Neural cell (in vitro differentiated cells): ENCODE measurements around the gene SLC6A6. TPM values are rescaled to one million over a fixed set of nuclear protein-coding genes. Genes with fewer than 3 reads are reported as not detected.

ENCODE experiments used
- H2AFZ ChIP-seq: fragments of 200-600, 300-800 bp; sonication (generic), shearing (Covaris generic); 2 replicates; pipeline ENCODE4 v1.6.0; 2014; ENCODE audit warnings: low read depth, mild to moderate bottlenecking, antibody characterized with exemption, low read length, moderate library complexity
- H3F3A ChIP-seq: fragments of 200-600 bp; shearing (Covaris generic); 2 replicates; pipeline ENCODE4 v1.6.1; 2016; ENCODE audit warnings: mild to moderate bottlenecking, moderate library complexity, mixed read lengths, antibody characterized with exemption, low read length; ENCODE audit not compliant: insufficient read depth, poor library complexity, severe bottlenecking
- H3K27ac ChIP-seq: fragments of 200-600, 300-800 bp; sonication (generic), shearing (Covaris generic); 2 replicates; pipeline ENCODE4 v1.5.1; 2014; ENCODE audit warnings: mild to moderate bottlenecking, low read length, moderate library complexity
- H3K27me3 ChIP-seq: fragments of 300-800, 200-600 bp; sonication (generic), shearing (Covaris generic); 2 replicates; pipeline ENCODE4 v1.6.0; 2014; ENCODE audit warnings: mild to moderate bottlenecking, low read depth, low read length, moderate library complexity; ENCODE audit not compliant: insufficient read depth
- H3K36me3 ChIP-seq: fragments of 300-800, 200-600 bp; sonication (generic), shearing (Covaris generic); 2 replicates; pipeline ENCODE4 v1.5.1; 2014; ENCODE audit warnings: mild to moderate bottlenecking, antibody characterized with exemption, low read length, moderate library complexity; ENCODE audit not compliant: insufficient read depth
- H3K4me2 ChIP-seq: fragments of 300-800, 200-600 bp; sonication (generic), shearing (Covaris generic); 2 replicates; pipeline ENCODE4 v1.6.0; 2014; ENCODE audit warnings: mild to moderate bottlenecking, low read length
- H3K4me3 ChIP-seq: fragments of 300-800, 200-600 bp; sonication (generic), shearing (Covaris generic); 2 replicates; pipeline ENCODE4 v1.5.1; 2014; ENCODE audit warnings: mild to moderate bottlenecking, low read length, moderate library complexity
- H3K79me2 ChIP-seq: fragments of 200-600 bp; shearing (Covaris generic); replicated peaks from 2 replicates; pipeline ENCODE4 v1.6.0; 2014; ENCODE audit warnings: mild to moderate bottlenecking, low read length, moderate library complexity; ENCODE audit not compliant: insufficient read depth
- H3K9ac ChIP-seq: fragments of 300-800, 200-600 bp; sonication (generic), shearing (Covaris generic); 2 replicates; pipeline ENCODE4 v1.6.1; 2016; ENCODE audit warnings: mild to moderate bottlenecking, low read length, mixed read lengths
- H3K9me2 ChIP-seq: fragments of 200-600 bp; shearing (Covaris generic); 2 replicates; pipeline ENCODE4 v1.6.1; 2016; ENCODE audit warnings: mild to moderate bottlenecking, low read length, mixed read lengths; ENCODE audit not compliant: insufficient read depth
- H3K9me3 ChIP-seq: fragments of 200-600, 300-800 bp; sonication (generic), shearing (Covaris generic); 2 replicates; pipeline ENCODE4 v1.6.1; 2016; ENCODE audit warnings: mild to moderate bottlenecking, mixed run types, low read length, moderate library complexity, mixed read lengths
- H4K20me1 ChIP-seq: fragments of 200-600 bp; shearing (Covaris generic); 2 replicates; pipeline ENCODE4 v1.6.1; 2016; ENCODE audit warnings: mild to moderate bottlenecking, mixed run types; ENCODE audit not compliant: insufficient read depth
- CTCF ChIP-seq: fragments of 450-650 bp; IDR thresholded peaks from 2 replicates; pipeline ENCODE4 v1.5.1; 2014; ENCODE audit warnings: antibody characterized with exemption, mild to moderate bottlenecking, moderate library complexity; ENCODE audit not compliant: poor library complexity, severe bottlenecking
- EZH2 ChIP-seq: fragments of 200-600, 300-800 bp; shearing (Covaris generic), sonication (generic); IDR thresholded peaks from 2 replicates; pipeline ENCODE4 v1.6.1; 2014; ENCODE audit warnings: antibody characterized with exemption, low read length, borderline replicate concordance, mild to moderate bottlenecking; ENCODE audit not compliant: insufficient read depth, poor library complexity, severe bottlenecking
- MXI1 ChIP-seq: fragments of 450-650 bp; conservative IDR thresholded peaks from 2 replicates; pipeline ENCODE4 v1.6.1; 2014; ENCODE audit warnings: antibody characterized with exemption, mild to moderate bottlenecking; ENCODE audit not compliant: poor library complexity, severe bottlenecking
- POLR2AphosphoS5 ChIP-seq: IDR thresholded peaks from 2 replicates; pipeline ENCODE4 v1.6.1; 2012
- RAD21 ChIP-seq: fragments of 450-650 bp; conservative IDR thresholded peaks from 2 replicates; pipeline ENCODE4 v1.6.1; 2014; ENCODE audit warnings: antibody characterized with exemption, mild to moderate bottlenecking, moderate library complexity
- REST ChIP-seq: IDR thresholded peaks from 2 replicates; pipeline ENCODE4 v1.6.1; 2012; ENCODE audit warnings: borderline replicate concordance
- SMC3 ChIP-seq: fragments of 450-650 bp; conservative IDR thresholded peaks from 2 replicates; pipeline ENCODE4 v1.6.1; 2014; ENCODE audit warnings: antibody characterized with exemption, mild to moderate bottlenecking, moderate library complexity; ENCODE audit not compliant: poor library complexity
- TAF1 ChIP-seq: IDR thresholded peaks from 2 replicates; pipeline ENCODE4 v1.6.1; 2012; ENCODE audit warnings: low read depth
- polyA plus RNA-seq: library from polyadenylated mRNA; depleted of rRNA; stranded (reverse); fragments of >200 nt; gene quantifications from 2 replicates; pipeline ENCODE4 v1.2.3, GENCODE V29; 2014

Gene SLC6A6
- polyA plus RNA-seq, 1 donor from 2014 or later: 15.9 TPM

GRCh38 chr3:14376348-14377043 is 25.9 kb upstream of the SLC6A6 start:
- Histone ChIP-seq H3K79me2 (no peaks in the 10 kb centered on the region), H3K4me3 (no peak overlapping the region), H3K4me2 (no peak overlapping the region), H3K36me3 (no peaks in the 10 kb centered on the region), H3K27me3 (no peaks in the 10 kb centered on the region), H3K9me2 (no peaks in the 10 kb centered on the region), H4K20me1 (no peaks in the 10 kb centered on the region), H3K9ac (no peak overlapping the region), H3K9me3 (no peaks in the 10 kb centered on the region), H3F3A (no peaks in the 10 kb centered on the region), H3K27ac (no peak overlapping the region), H2AFZ (no peak overlapping the region)
- TF ChIP-seq TAF1: no peak
- TF ChIP-seq CTCF: no peak

GRCh38 chr3:14377044-14377837 is 25.2 kb upstream of the SLC6A6 start:
- no peak overlapping the region for H3K4me3 ChIP-seq
- H3K4me2 ChIP-seq: no peak overlapping the region
- no peak overlapping the region for H3K9ac ChIP-seq
- H3K27ac ChIP-seq: no peak overlapping the region
- H3K27me3 ChIP-seq: no peaks in the 10 kb centered on the region
- H3K9me2 ChIP-seq: no peaks in the 10 kb centered on the region
- no peak overlapping the region for H2AFZ ChIP-seq
- no peak for TF ChIP-seq REST
- no peaks in the 10 kb centered on the region for H3F3A ChIP-seq
- no peaks in the 10 kb centered on the region for H3K36me3 ChIP-seq
- no peaks in the 10 kb centered on the region for H3K9me3 ChIP-seq
- H3K79me2 ChIP-seq: no peaks in the 10 kb centered on the region
- no peaks in the 10 kb centered on the region for H4K20me1 ChIP-seq

- Histone ChIP-seq H3K27ac (no peak overlapping the region), H2AFZ (no peak overlapping the region), H3K9me2 (no peaks in the 10 kb centered on the region), H3K9me3 (no peaks in the 10 kb centered on the region), H3K9ac (no peak overlapping the region), H4K20me1 (no peaks in the 10 kb centered on the region), H3K27me3 (no peaks in the 10 kb centered on the region), H3F3A (no peaks in the 10 kb centered on the region), H3K4me3 (no peak overlapping the region), H3K4me2 (no peak overlapping the region), H3K36me3 (no peaks in the 10 kb centered on the region), H3K79me2 (no peaks in the 10 kb centered on the region)
- TF ChIP-seq CTCF: no peak
- TF ChIP-seq MXI1: no peak
- no peak for TF ChIP-seq RAD21
- no peak for TF ChIP-seq TAF1
- no peak for TF ChIP-seq POLR2AphosphoS5
- TF ChIP-seq EZH2: no peak
- TF ChIP-seq SMC3: no peak
Observed at GRCh38 chr3:14377838-14378169, 24.6 kb upstream of the SLC6A6 start.
